OCI-M2 (cell line): Measurements from ENCODE around the gene SLC25A12.

ENCODE experiments used
- DNase-seq: peaks from one replicate; lab custom pipeline; 2025; ENCODE audit not compliant: unreplicated experiment; lab: John Stamatoyannopoulos, UW

Gene SLC25A12

DNA sequence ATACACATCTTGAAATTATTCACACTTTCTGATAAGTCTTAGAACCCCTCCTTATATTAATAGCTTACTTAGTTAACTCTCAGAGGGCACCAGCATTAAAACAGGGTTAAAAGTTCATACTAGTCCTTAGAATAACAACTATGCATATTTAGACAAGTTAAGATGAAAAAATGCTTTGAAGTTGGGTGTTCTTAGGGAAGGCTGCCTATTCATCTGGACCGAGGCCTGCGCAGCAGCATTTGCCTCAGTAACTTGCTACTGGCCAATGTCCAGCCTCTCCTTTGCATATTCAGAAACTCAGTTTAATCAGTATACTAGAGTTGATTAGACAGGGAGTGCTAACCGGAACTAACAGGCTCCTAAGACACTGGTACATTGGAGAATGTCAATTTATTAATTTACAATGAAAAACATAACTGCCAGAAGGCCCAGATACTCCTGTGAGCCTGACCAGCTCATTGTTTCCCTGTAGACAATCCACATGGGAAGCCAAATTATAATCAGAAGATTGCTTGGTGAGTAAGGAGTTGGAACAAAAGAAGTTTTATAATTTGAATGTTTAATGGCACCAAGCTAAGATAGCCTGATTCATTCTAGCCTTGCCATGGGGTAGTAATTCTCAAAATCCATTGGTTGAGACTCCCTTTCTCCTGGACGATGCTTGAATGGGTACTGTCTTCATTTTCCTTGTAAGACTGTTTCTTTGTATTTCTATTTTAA, 157.9 kb downstream of the SLC25A12 start:
- DNase-seq = no peak
